ENCODE results near the gene MAGOH.
"Not testable (repeated sequence)": the region's sequence is repeated elsewhere in the genome, so short reads cannot be mapped to it uniquely, and the experiment has no call there.

The MAGOH gene

DNA sequence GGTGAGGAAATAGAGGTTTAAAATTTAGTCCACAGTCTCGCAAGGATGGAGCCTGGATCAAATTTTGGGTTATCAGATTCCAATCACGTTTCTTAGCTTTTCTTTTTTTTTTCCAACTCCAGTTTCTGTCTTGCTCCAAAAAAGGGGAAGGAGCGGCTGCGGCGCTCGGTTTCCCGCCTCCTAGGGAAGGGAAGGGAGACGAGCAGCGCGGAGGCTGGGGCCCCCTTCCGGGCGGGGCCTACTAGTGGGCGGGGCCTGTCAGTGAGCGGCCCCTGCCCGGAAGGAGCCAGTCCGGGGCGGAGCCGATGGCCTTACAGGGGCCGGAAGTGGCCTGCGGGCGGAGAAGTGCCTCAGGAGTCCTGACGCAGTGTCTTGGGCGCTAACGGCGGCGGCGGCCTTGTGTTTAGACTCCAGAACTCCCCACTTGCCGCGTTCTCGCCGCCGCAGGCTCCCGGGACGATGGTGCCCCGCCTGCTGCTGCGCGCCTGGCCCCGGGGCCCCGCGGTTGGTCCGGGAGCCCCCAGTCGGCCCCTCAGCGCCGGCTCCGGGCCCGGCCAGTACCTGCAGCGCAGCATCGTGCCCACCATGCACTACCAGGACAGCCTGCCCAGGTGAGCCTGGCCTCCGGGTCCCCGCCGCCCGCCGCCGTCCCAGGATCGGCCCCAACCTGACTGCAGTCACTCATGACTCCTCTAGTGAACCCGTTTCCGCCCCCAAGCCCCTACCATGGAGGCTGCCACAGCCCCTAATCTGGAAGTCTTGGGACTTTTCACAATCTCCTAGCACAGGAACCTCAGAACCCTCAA lies 41.6 kb downstream of the MAGOH start, which contains the start of gene CPT2:
Gene CPT2, plus strand, starts transcription at position 340 of the 806 bp plus-strand sequence. Its CDS starts 120 bp downstream, at position 460.
- H3K9me3 ChIP-seq (ENCODE audit: insufficient read depth, low read depth, low read length) = no peaks in the 10 kb centered on the region
- under 1% methylated on average over 57 of the region's 57 CpGs for WGBS
- H3K4me3 ChIP-seq (ENCODE audit: low read length) = peak within 1 kb of the TSS; percentile 94
- peaks cover 13% of the 10 kb centered on the region for H3K36me3 ChIP-seq (ENCODE audit: insufficient read depth, low read length)
- H3K27ac ChIP-seq (ENCODE audit: low read depth, low read length) = peak within 1 kb of the TSS; percentile 86
- H3K9ac ChIP-seq (ENCODE audit: low read depth, low read length) = peak within 1 kb of the TSS; percentile 87
- H3K27me3 ChIP-seq (ENCODE audit: insufficient read depth, low read length) = peaks cover 12% of the 10 kb centered on the region
- H3K4me1 ChIP-seq (ENCODE audit: insufficient read depth, low read length) = peaks cover 10% of the 10 kb centered on the region

GRCh38 chr1:53196017-53196484 lies 42.3 kb downstream of the MAGOH start:
- H3K9ac ChIP-seq (ENCODE audit: low read depth, low read length) = peak overlapping the region; percentile 62
- peak overlapping the region; percentile 94 for H3K4me3 ChIP-seq (ENCODE audit: low read length)
- 60% methylated on average over 9 of the region's 9 CpGs for WGBS
- no peaks in the 10 kb centered on the region for H3K9me3 ChIP-seq (ENCODE audit: insufficient read depth, low read depth, low read length)
- peaks cover 12% of the 10 kb centered on the region for H3K27me3 ChIP-seq (ENCODE audit: insufficient read depth, low read length)
- H3K36me3 ChIP-seq (ENCODE audit: insufficient read depth, low read length) = peaks cover 7% of the 10 kb centered on the region; the same call in 1 of the 2 replicates
- H3K4me1 ChIP-seq (ENCODE audit: insufficient read depth, low read length) = peaks cover 10% of the 10 kb centered on the region
- H3K27ac ChIP-seq (ENCODE audit: low read depth, low read length) = no peak overlapping the region

- Histone ChIP-seq H3K4me1 (ENCODE audit: insufficient read depth, low read length) (peaks cover 10% of the 10 kb centered on the region), H3K4me3 (ENCODE audit: low read length) (no peak overlapping the region), H3K27me3 (ENCODE audit: insufficient read depth, low read length) (peaks cover 12% of the 10 kb centered on the region), H3K36me3 (ENCODE audit: insufficient read depth, low read length) (0 out of 2 replicates have a peak, but pooled peaks cover under 1% of the 10 kb centered on the region), H3K9me3 (ENCODE audit: insufficient read depth, low read depth, low read length) (no peaks in the 10 kb centered on the region), H3K27ac (ENCODE audit: low read depth, low read length) (no peak overlapping the region), H3K9ac (ENCODE audit: low read depth, low read length) (no peak overlapping the region)
- WGBS = 95% methylated on average over 11 of the region's 11 CpGs
Measured at GRCh38 chr1:53195246-53196016, 42.9 kb downstream of the MAGOH start.

- Histone ChIP-seq H3K36me3 (ENCODE audit: insufficient read depth, low read length) (no peaks in the 10 kb centered on the region), H3K4me3 (ENCODE audit: low read length) (no peak overlapping the region), H3K27ac (ENCODE audit: low read depth, low read length) (no peak overlapping the region), H3K9me3 (ENCODE audit: insufficient read depth, low read depth, low read length) (no peaks in the 10 kb centered on the region), H3K4me1 (ENCODE audit: insufficient read depth, low read length) (no peaks in the 10 kb centered on the region), H3K27me3 (ENCODE audit: insufficient read depth, low read length) (peaks cover 3% of the 10 kb centered on the region; the same call in 1 of the 2 replicates), H3K9ac (ENCODE audit: low read depth, low read length) (no peak overlapping the region)
- WGBS = 78% methylated on average over 10 of the region's 10 CpGs
Measured at GRCh38 chr1:53190210-53190611, 48.1 kb downstream of the MAGOH start.

GRCh38 chr1:53189061-53189460 lies 49.3 kb downstream of the MAGOH start:
- Histone ChIP-seq H3K4me3 (ENCODE audit: low read length) (no peak overlapping the region), H3K9me3 (ENCODE audit: insufficient read depth, low read depth, low read length) (no peaks in the 10 kb centered on the region), H3K9ac (ENCODE audit: low read depth, low read length) (no peak overlapping the region), H3K4me1 (ENCODE audit: insufficient read depth, low read length) (no peaks in the 10 kb centered on the region), H3K36me3 (ENCODE audit: insufficient read depth, low read length) (no peaks in the 10 kb centered on the region), H3K27me3 (ENCODE audit: insufficient read depth, low read length) (no peaks in the 10 kb centered on the region), H3K27ac (ENCODE audit: low read depth, low read length) (no peak overlapping the region)
- 81% methylated on average over 5 of the region's 5 CpGs for WGBS

- no peak overlapping the region for H3K9ac ChIP-seq (ENCODE audit: low read depth, low read length)
- no peaks in the 10 kb centered on the region for H3K27me3 ChIP-seq (ENCODE audit: insufficient read depth, low read length)
- 91% methylated on average over 4 of the region's 4 CpGs for WGBS
- no peak overlapping the region for H3K4me3 ChIP-seq (ENCODE audit: low read length)
- H3K27ac ChIP-seq (ENCODE audit: low read depth, low read length) = no peak overlapping the region
- no peaks in the 10 kb centered on the region for H3K4me1 ChIP-seq (ENCODE audit: insufficient read depth, low read length)
- no peaks in the 10 kb centered on the region for H3K36me3 ChIP-seq (ENCODE audit: insufficient read depth, low read length)
- no peaks in the 10 kb centered on the region for H3K9me3 ChIP-seq (ENCODE audit: insufficient read depth, low read depth, low read length)
Measured at GRCh38 chr1:53188099-53188498, 50.2 kb downstream of the MAGOH start.

- Histone ChIP-seq H3K27ac (ENCODE audit: low read depth, low read length) (no peak overlapping the region), H3K36me3 (ENCODE audit: insufficient read depth, low read length) (no peaks in the 10 kb centered on the region), H3K9ac (ENCODE audit: low read depth, low read length) (no peak overlapping the region), H3K27me3 (ENCODE audit: insufficient read depth, low read length) (no peaks in the 10 kb centered on the region), H3K9me3 (ENCODE audit: insufficient read depth, low read depth, low read length) (no peaks in the 10 kb centered on the region), H3K4me3 (ENCODE audit: low read length) (no peak overlapping the region), H3K4me1 (ENCODE audit: insufficient read depth, low read length) (no peaks in the 10 kb centered on the region)
- WGBS = 90% methylated on average over 1 of the region's 1 CpG
Measured at GRCh38 chr1:53187401-53187800, 50.9 kb downstream of the MAGOH start.

DNA sequence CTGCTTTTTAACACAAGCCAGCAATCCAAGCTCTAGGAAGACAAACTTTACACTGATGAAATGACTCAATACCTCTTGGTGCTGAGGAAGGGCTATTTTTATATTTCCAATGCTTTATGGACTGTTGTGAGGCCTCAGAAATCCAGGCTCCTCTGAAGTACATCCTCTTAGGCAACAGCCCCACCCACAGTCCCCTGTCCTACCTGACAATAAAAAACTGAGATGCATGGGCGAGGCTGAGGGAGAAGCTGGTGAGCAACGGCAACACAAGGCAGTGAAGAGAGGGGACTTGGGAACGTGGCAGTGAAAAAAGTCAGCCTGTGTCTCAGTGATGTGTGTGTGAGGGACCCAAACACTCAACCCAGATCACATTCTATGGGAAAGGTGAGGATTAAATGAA lies 51.8 kb downstream of the MAGOH start:
- Histone ChIP-seq H3K36me3 (ENCODE audit: insufficient read depth, low read length) (no peaks in the 10 kb centered on the region), H3K9me3 (ENCODE audit: insufficient read depth, low read depth, low read length) (no peaks in the 10 kb centered on the region), H3K9ac (ENCODE audit: low read depth, low read length) (no peak overlapping the region), H3K27ac (ENCODE audit: low read depth, low read length) (no peak overlapping the region), H3K4me1 (ENCODE audit: insufficient read depth, low read length) (no peaks in the 10 kb centered on the region), H3K4me3 (ENCODE audit: low read length) (no peak overlapping the region), H3K27me3 (ENCODE audit: insufficient read depth, low read length) (no peaks in the 10 kb centered on the region)
- WGBS = 82% methylated on average over 3 of the region's 3 CpGs

DNA sequence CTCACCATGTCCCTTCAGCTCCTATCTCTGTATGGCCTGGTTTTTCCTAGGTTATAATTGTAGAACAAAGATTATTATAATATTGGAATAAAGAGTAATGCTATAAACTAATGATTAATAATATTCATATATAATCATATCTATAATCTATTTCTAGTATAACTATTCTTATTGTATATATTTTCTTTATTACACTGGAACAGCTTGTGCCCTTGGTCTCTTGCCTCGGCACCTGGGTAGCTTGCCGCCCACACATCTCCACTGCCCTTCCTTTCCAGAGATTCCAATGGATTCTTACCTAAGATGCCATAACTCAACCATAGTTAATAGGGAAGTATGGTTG lies 52.4 kb downstream of the MAGOH start:
- whole genome bisulfite sequencing = 83% methylated on average over 2 of the region's 2 CpGs
- H3K36me3 ChIP-seq (ENCODE audit: insufficient read depth, low read length); H3K4me1 ChIP-seq (ENCODE audit: insufficient read depth, low read length): not testable (repeated sequence)

DNA sequence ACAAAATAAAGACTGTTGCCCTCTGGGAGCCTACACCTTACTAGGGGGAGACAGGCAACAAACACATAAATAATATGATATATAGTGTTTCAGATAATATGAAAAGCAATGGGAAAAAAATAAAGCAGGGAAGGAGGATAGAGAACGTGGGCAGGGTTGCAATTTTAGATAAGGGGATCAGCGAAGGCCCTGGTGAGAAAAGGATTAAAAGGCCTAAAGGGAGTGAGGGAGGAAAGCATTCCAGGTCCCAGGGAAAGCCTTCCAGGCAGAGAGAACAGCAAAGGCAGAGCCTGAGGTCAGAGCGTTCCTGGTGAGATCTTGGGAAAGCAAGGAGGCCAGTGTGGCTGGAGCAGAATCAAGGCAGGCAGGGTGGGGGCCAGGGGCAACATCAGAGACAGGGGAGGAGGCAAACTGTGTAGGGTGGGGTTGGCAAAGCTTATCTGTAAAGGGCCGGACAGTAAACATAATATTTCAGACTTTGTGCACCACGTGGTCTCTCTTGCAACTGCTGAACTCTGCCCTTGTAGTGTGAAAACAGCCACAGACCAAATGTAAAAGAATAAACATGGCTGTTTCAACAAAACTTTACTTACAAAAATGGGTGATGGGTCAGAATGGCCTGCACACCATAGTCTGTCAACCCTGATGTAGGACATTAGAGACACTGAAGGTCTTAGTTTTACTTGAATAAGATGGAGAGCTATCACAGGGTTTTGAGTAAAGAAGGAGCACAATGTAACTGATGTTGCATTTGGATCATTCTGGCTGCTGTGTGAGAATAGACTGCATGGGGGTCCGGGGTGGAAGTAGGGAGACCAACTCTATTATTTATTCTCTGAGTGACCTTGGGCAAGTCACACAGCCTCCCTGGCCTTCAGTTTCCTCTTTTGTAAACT lies 55.0 kb downstream of the MAGOH start:
- Histone ChIP-seq H3K36me3 (ENCODE audit: insufficient read depth, low read length) (no peaks in the 10 kb centered on the region), H3K9me3 (ENCODE audit: insufficient read depth, low read depth, low read length) (no peaks in the 10 kb centered on the region), H3K27me3 (ENCODE audit: insufficient read depth, low read length) (no peaks in the 10 kb centered on the region), H3K9ac (ENCODE audit: low read depth, low read length) (no peak overlapping the region), H3K27ac (ENCODE audit: low read depth, low read length) (no peak overlapping the region), H3K4me1 (ENCODE audit: insufficient read depth, low read length) (no peaks in the 10 kb centered on the region), H3K4me3 (ENCODE audit: low read length) (no peak overlapping the region)
- 85% methylated on average over 6 of the region's 6 CpGs for WGBS

More for the DNA sequence above, 52.4 kb downstream of the MAGOH start:
- H3K4me3 ChIP-seq (ENCODE audit: low read length); H3K9ac ChIP-seq (ENCODE audit: low read depth, low read length); H3K9me3 ChIP-seq (ENCODE audit: insufficient read depth, low read depth, low read length); H3K27ac ChIP-seq (ENCODE audit: low read depth, low read length); H3K27me3 ChIP-seq (ENCODE audit: insufficient read depth, low read length): not testable (repeated sequence)

All from HUES64 (cell line).